Uterus (tissue), 2 donors: ENCODE measurements around the gene KCNQ1OT1.

Experiments
- POLR2A ChIP-seq, 2 donors: fragments of 450-650 bp; IDR thresholded peaks; one replicate each; pipeline ENCODE4 v1.6.1; 2016; ENCODE audit warnings: antibody characterized with exemption in 2 of 2, mild to moderate bottlenecking in 1 of 2, moderate library complexity in 1 of 2
- TF ChIP-seq, protein P1 (sequence below), 4 experiments: fragments of 200-600 bp in 2 of 4; fragments of 450-650 bp in 2 of 4; sonication (generic) in 2 of 4; IDR thresholded peaks; one replicate each; pipeline ENCODE4 v1.5.1; 2016 to 2019; ENCODE audit warnings: antibody characterized with exemption in 4 of 4, mild to moderate bottlenecking in 2 of 4, moderate library complexity in 1 of 4

GRCh38 chr11:2717561-2718325 is 17.9 kb upstream of the KCNQ1OT1 start:
- TF ChIP-seq, protein P1, sequence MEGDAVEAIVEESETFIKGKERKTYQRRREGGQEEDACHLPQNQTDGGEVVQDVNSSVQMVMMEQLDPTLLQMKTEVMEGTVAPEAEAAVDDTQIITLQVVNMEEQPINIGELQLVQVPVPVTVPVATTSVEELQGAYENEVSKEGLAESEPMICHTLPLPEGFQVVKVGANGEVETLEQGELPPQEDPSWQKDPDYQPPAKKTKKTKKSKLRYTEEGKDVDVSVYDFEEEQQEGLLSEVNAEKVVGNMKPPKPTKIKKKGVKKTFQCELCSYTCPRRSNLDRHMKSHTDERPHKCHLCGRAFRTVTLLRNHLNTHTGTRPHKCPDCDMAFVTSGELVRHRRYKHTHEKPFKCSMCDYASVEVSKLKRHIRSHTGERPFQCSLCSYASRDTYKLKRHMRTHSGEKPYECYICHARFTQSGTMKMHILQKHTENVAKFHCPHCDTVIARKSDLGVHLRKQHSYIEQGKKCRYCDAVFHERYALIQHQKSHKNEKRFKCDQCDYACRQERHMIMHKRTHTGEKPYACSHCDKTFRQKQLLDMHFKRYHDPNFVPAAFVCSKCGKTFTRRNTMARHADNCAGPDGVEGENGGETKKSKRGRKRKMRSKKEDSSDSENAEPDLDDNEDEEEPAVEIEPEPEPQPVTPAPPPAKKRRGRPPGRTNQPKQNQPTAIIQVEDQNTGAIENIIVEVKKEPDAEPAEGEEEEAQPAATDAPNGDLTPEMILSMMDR (IDR thresholded peaks at IDR 0.05): no peak
- no peak for TF ChIP-seq POLR2A (IDR thresholded peaks at IDR 0.05)
